ENCODE measurements around the gene FCN1. TPM values are rescaled to one million over a fixed set of nuclear protein-coding genes. Genes with fewer than 3 reads are reported as not detected.
A peak's percentile ranks its signal among the peaks of the same experiment; 100 is the strongest.

Gene FCN1
- total and polyA plus RNA-seq, 2 donors (not counting 1 experiment from before 2014, with no cell fraction given), result not detected

GRCh38 chr9:134942011-134942787, 24.5 kb upstream of the FCN1 start:
- peak in 1 of 2 donors; percentile 6 for DNase-seq (ENCODE audit: low read depth in 2 of 2)
- Histone ChIP-seq H3K9ac (ENCODE audit: insufficient read depth, low read length) (no peak overlapping the region), H4K20me1 (ENCODE audit: control insufficient read depth, extremely low read depth, insufficient read depth, low read length) (no peaks in the 10 kb centered on the region), H3K79me2 (ENCODE audit: control insufficient read depth, insufficient read depth, low read length) (no peaks in the 10 kb centered on the region), H2AFZ (ENCODE audit: low read length) (no peak overlapping the region), H3K4me3 (replicated peaks in 1 of 4; ENCODE audit: control extremely low read depth in 1 of 4, insufficient read depth in 1 of 4, low read depth in 3 of 4, low read length in 4 of 4) (no peak overlapping the region), H3K9me3 (ENCODE audit: control insufficient read depth, insufficient read depth, low read depth, low read length) (no peaks in the 10 kb centered on the region), H3K4me2 (ENCODE audit: extremely low read depth, insufficient read depth, low read length) (no peak overlapping the region), H3K36me3 (ENCODE audit: control insufficient read depth, insufficient read depth, low read length) (no peaks in the 10 kb centered on the region), H3K4me1 (ENCODE audit: control insufficient read depth, extremely low read depth, insufficient read depth, low read length) (no peaks in the 10 kb centered on the region), H3K27ac (ENCODE audit: insufficient read depth, low read length) (no peak overlapping the region), H3K27me3 (ENCODE audit: control insufficient read depth, insufficient read depth, low read length) (no peaks in the 10 kb centered on the region)
- no peak for TF ChIP-seq EZH2 (IDR thresholded peaks at IDR 0.05; ENCODE audit: low read length, missing control alignments)
- no peak for TF ChIP-seq CTCF (conservative IDR thresholded peaks at IDR 0.05 in 1 of 2, IDR thresholded peaks at IDR 0.05 in 1 of 2; ENCODE audit: low read depth in 1 of 2, low read length in 2 of 2)

GRCh38 chr9:134940236-134941208, 22.8 kb upstream of the FCN1 start:
- H3K36me3 ChIP-seq (ENCODE audit: control insufficient read depth, insufficient read depth, low read length), result no peaks in the 10 kb centered on the region
- H3K4me1 ChIP-seq (ENCODE audit: control insufficient read depth, extremely low read depth, insufficient read depth, low read length), result no peaks in the 10 kb centered on the region
- no peak for DNase-seq (ENCODE audit: low read depth in 2 of 2)
- H3K27ac ChIP-seq (ENCODE audit: insufficient read depth, low read length), result no peak overlapping the region
- H3K27me3 ChIP-seq (ENCODE audit: control insufficient read depth, insufficient read depth, low read length), result no peaks in the 10 kb centered on the region
- no peaks in the 10 kb centered on the region for H4K20me1 ChIP-seq (ENCODE audit: control insufficient read depth, extremely low read depth, insufficient read depth, low read length)
- H3K9me3 ChIP-seq (ENCODE audit: control insufficient read depth, insufficient read depth, low read depth, low read length), result no peaks in the 10 kb centered on the region
- TF ChIP-seq CTCF (conservative IDR thresholded peaks at IDR 0.05 in 1 of 2, IDR thresholded peaks at IDR 0.05 in 1 of 2; ENCODE audit: low read depth in 1 of 2, low read length in 2 of 2) (no peak), EZH2 (IDR thresholded peaks at IDR 0.05; ENCODE audit: low read length, missing control alignments) (no peak)
- no peak overlapping the region for H3K9ac ChIP-seq (ENCODE audit: insufficient read depth, low read length)
- no peak overlapping the region for H3K4me2 ChIP-seq (ENCODE audit: extremely low read depth, insufficient read depth, low read length)
- H2AFZ ChIP-seq (ENCODE audit: low read length), result no peak overlapping the region
- no peak overlapping the region for H3K4me3 ChIP-seq (replicated peaks in 1 of 4; ENCODE audit: control extremely low read depth in 1 of 4, insufficient read depth in 1 of 4, low read depth in 3 of 4, low read length in 4 of 4)
- no peaks in the 10 kb centered on the region for H3K79me2 ChIP-seq (ENCODE audit: control insufficient read depth, insufficient read depth, low read length)

DNA sequence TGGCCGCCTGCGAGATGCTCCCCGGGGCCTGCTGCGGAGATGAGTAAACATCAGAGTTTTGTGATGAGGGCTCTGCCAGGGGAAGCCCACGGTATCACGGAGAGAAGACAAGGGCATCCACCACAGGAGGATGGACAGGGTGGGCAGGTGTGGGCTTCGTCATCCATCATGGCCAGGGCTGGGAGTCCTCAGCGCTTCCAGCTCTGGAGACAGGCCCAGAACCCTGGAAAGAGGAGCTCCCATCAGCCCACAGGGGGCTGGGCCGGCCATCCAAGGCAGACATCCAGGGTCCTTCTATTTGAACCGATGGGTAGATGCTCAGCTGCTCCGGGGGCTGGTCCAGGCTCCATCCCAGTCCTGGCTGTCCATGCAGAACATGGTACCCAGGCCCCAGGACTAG, 22.1 kb upstream of the FCN1 start:
- no peaks in the 10 kb centered on the region for H4K20me1 ChIP-seq (ENCODE audit: control insufficient read depth, extremely low read depth, insufficient read depth, low read length)
- H3K36me3 ChIP-seq (ENCODE audit: control insufficient read depth, insufficient read depth, low read length), result no peaks in the 10 kb centered on the region
- H3K4me2 ChIP-seq (ENCODE audit: extremely low read depth, insufficient read depth, low read length), result no peak overlapping the region
- H3K4me1 ChIP-seq (ENCODE audit: control insufficient read depth, extremely low read depth, insufficient read depth, low read length), result no peaks in the 10 kb centered on the region
- no peaks in the 10 kb centered on the region for H3K79me2 ChIP-seq (ENCODE audit: control insufficient read depth, insufficient read depth, low read length)
- no peaks in the 10 kb centered on the region for H3K27me3 ChIP-seq (ENCODE audit: control insufficient read depth, insufficient read depth, low read length)
- no peaks in the 10 kb centered on the region for H3K9me3 ChIP-seq (ENCODE audit: control insufficient read depth, insufficient read depth, low read depth, low read length)
- H3K9ac ChIP-seq (ENCODE audit: insufficient read depth, low read length), result no peak overlapping the region
- DNase-seq (ENCODE audit: low read depth in 2 of 2), result no peak
- no peak overlapping the region for H2AFZ ChIP-seq (ENCODE audit: low read length)
- TF ChIP-seq CTCF (conservative IDR thresholded peaks at IDR 0.05 in 1 of 2, IDR thresholded peaks at IDR 0.05 in 1 of 2; ENCODE audit: low read depth in 1 of 2, low read length in 2 of 2) (no peak), EZH2 (IDR thresholded peaks at IDR 0.05; ENCODE audit: low read length, missing control alignments) (no peak)
- no peak overlapping the region for H3K4me3 ChIP-seq (replicated peaks in 1 of 4; ENCODE audit: control extremely low read depth in 1 of 4, insufficient read depth in 1 of 4, low read depth in 3 of 4, low read length in 4 of 4)
- H3K27ac ChIP-seq (ENCODE audit: insufficient read depth, low read length), result no peak overlapping the region

All from fibroblast of lung (primary cell).